Keratinocyte (primary cell): ENCODE data around the gene NHSL2. TPM values are rescaled to one million over a fixed set of nuclear protein-coding genes. Genes with fewer than 3 reads are reported as not detected.

Experiments
- DNase-seq: peaks from one replicate; pipeline ENCODE4 v3.0.0-alpha.2; 2011; ENCODE audit warnings: low read depth, missing footprints, low spot score
- FAIRE-seq: peaks from 2 replicates; lab custom pipeline; 2011; peaks lifted over from hg19 to GRCh38; lab: Jason Lieb, UNC
- H2AFZ ChIP-seq: 2 replicates; pipeline ENCODE4 v1.6.0; 2012; ENCODE audit warnings: low read length, control low read depth, inconsistent platforms; ENCODE audit not compliant: control insufficient read depth
- H3K27ac ChIP-seq: 2 replicates; pipeline ENCODE4 v1.5.1; 2011; ENCODE audit warnings: low read length; ENCODE audit not compliant: control insufficient read depth, insufficient read depth
- H3K27me3 ChIP-seq: 3 replicates; pipeline ENCODE4 v1.6.0; 2011; ENCODE audit warnings: low read length; ENCODE audit not compliant: control insufficient read depth, insufficient read depth; ENCODE audit errors: extremely low read depth
- H3K36me3 ChIP-seq, 2 experiments: 2 replicates in 1 of 2; 3 replicates in 1 of 2; pipeline ENCODE4 v1.5.1; 2011; ENCODE audit warnings: low read length in 2 of 2, mild to moderate bottlenecking in 1 of 2; ENCODE audit not compliant: control insufficient read depth in 2 of 2, insufficient read depth in 2 of 2; ENCODE audit errors: extremely low read depth in 1 of 2
- H3K4me1 ChIP-seq: 3 replicates; pipeline ENCODE4 v1.5.1; 2011; ENCODE audit warnings: low read length; ENCODE audit not compliant: control insufficient read depth, insufficient read depth; ENCODE audit errors: extremely low read depth
- H3K4me2 ChIP-seq: 3 replicates; pipeline ENCODE4 v1.6.0; 2011; ENCODE audit warnings: low read depth, low read length; ENCODE audit not compliant: control insufficient read depth, insufficient read depth; ENCODE audit errors: extremely low read depth
- H3K4me3 ChIP-seq, 3 experiments: fragments of 200-600 bp in 1 of 3; sonication (generic) in 1 of 3; 2 replicates in 2 of 3; 3 replicates in 1 of 3; pipeline ENCODE4 v1.5.1; 2011 to 2016; ENCODE audit warnings: low read length in 3 of 3, mild to moderate bottlenecking in 3 of 3, control low read depth in 2 of 3, inconsistent platforms in 1 of 3, low read depth in 1 of 3, mixed read lengths in 1 of 3, mixed run types in 1 of 3, moderate library complexity in 1 of 3; ENCODE audit not compliant: control insufficient read depth in 2 of 3, insufficient read depth in 2 of 3; ENCODE audit errors: extremely low read depth in 1 of 3
- H3K79me2 ChIP-seq: 2 replicates; pipeline ENCODE4 v1.6.0; 2012; ENCODE audit warnings: low read length; ENCODE audit not compliant: control insufficient read depth, insufficient read depth
- H3K9ac ChIP-seq: 3 replicates; pipeline ENCODE4 v1.6.0; 2011; ENCODE audit warnings: low read length; ENCODE audit not compliant: control insufficient read depth, insufficient read depth; ENCODE audit errors: extremely low read depth
- H3K9me1 ChIP-seq: 3 replicates; pipeline ENCODE4 v1.6.0; 2011; ENCODE audit warnings: low read length; ENCODE audit not compliant: control insufficient read depth, insufficient read depth; ENCODE audit errors: extremely low read depth
- H3K9me3 ChIP-seq: 2 replicates; pipeline ENCODE4 v1.5.1; 2012; ENCODE audit warnings: low read depth, low read length; ENCODE audit not compliant: control insufficient read depth
- H4K20me1 ChIP-seq: 3 replicates; pipeline ENCODE4 v1.6.0; 2011; ENCODE audit warnings: low read length; ENCODE audit not compliant: control insufficient read depth, insufficient read depth; ENCODE audit errors: extremely low read depth
- EZH2 ChIP-seq: IDR thresholded peaks from one replicate; pipeline ENCODE4 v1.6.1; 2012; ENCODE audit warnings: inconsistent platforms, mild to moderate bottlenecking, low read length, moderate library complexity
- dilution Hi-C: fragments of 300-500 bp; cut with MboI; formaldehyde crosslinking; loops from one replicate; pipeline ENCODE4 v1.7.0; 2020; ENCODE audit warnings: low sequenced_read_pairs; ENCODE audit not compliant: extremely low pct_ligation_motif_present
- polyA plus RNA-seq, 5 experiments: library from polyadenylated mRNA; depleted of rRNA in 3 of 5; stranded (reverse) in 3 of 5; stranded (forward) in 1 of 5; unstranded in 1 of 5; fragments of >200 nt; gene quantifications; 1 replicate in 1 of 5; 2 replicates in 3 of 5; 3 replicates in 1 of 5; pipeline versions ENCODE4 v1.2.1 to v1.2.3, GENCODE V29; 2011 to 2012; ENCODE audit warnings: missing spikeins in 2 of 5, low read depth in 1 of 5, low replicate concordance in 1 of 5
- TF ChIP-seq, protein P1 (sequence below), 3 experiments: IDR thresholded peaks in 1 of 3; conservative IDR thresholded peaks in 1 of 3; optimal IDR thresholded peaks in 1 of 3; 2 replicates in 2 of 3; 3 replicates in 1 of 3; pipeline versions ENCODE3 to v1.5.1; 2011; ENCODE audit warnings: low read length in 3 of 3, mild to moderate bottlenecking in 3 of 3, moderate library complexity in 2 of 3, control low read depth in 1 of 3, inconsistent platforms in 1 of 3; ENCODE audit not compliant: insufficient read depth in 2 of 3; ENCODE audit errors: extremely low read depth in 1 of 3

Gene NHSL2
- polyA plus RNA-seq, 1 donor (not counting 4 experiments of a cell fraction or from before 2014, with no cell fraction given): 0.04 TPM

DNA sequence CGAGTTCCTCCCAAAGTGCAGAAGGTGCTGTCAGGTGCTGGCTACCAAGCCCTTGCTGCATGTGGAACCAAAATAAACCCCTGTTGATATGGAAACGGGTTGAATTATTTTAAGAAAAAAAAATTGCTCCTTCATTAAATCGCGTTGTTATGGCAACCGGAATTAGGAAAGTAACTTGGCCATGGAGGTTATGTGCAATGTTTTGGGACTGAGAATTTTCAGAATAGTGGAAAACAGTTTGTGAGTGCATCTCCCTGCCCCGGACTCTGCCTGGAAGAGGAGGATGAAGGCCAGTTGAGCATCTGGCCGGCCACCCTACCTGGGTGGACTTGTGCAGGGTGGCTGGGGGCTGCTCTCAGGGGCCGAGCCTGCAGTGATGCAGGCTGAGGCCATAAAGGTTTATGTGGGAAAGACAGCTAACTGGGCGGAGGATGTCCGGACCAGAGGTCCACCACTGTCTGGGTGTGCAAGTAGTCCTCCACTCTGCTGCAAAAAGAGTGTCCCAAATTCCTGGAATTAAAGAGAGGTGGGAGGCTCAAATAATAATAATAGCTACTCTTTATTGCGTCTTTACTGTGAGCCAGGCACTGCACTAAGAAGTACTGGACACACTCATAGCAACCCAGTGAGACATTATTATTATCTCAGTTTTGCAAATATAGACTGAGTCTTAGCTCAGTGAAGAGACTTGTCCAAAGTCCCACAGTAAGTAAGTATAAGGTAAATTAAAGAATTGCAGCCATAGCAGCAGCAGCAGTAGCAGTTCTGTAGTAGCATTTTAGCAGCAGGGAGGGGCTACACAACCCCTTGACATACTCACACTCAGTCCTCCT, 200.4 kb downstream of the NHSL2 start:
- H3K27ac ChIP-seq: no peak overlapping the region
- no peaks in the 10 kb centered on the region for H3K79me2 ChIP-seq
- no peaks in the 10 kb centered on the region for H3K9me1 ChIP-seq
- DNase-seq: no peak
- H2AFZ ChIP-seq: no peak overlapping the region
- H3K4me3 ChIP-seq: no peak overlapping the region
- no peaks in the 10 kb centered on the region for H3K36me3 ChIP-seq
- H4K20me1 ChIP-seq: no peaks in the 10 kb centered on the region
- H3K4me2 ChIP-seq: no peak overlapping the region
- dilution Hi-C loops: no loop called here
- FAIRE-seq: no peak
- H3K9ac ChIP-seq: no peak overlapping the region
- H3K27me3 ChIP-seq: peaks cover 37% of the 10 kb centered on the region
- H3K4me1 ChIP-seq: no peaks in the 10 kb centered on the region
- no peaks in the 10 kb centered on the region for H3K9me3 ChIP-seq
- TF ChIP-seq, protein P1, sequence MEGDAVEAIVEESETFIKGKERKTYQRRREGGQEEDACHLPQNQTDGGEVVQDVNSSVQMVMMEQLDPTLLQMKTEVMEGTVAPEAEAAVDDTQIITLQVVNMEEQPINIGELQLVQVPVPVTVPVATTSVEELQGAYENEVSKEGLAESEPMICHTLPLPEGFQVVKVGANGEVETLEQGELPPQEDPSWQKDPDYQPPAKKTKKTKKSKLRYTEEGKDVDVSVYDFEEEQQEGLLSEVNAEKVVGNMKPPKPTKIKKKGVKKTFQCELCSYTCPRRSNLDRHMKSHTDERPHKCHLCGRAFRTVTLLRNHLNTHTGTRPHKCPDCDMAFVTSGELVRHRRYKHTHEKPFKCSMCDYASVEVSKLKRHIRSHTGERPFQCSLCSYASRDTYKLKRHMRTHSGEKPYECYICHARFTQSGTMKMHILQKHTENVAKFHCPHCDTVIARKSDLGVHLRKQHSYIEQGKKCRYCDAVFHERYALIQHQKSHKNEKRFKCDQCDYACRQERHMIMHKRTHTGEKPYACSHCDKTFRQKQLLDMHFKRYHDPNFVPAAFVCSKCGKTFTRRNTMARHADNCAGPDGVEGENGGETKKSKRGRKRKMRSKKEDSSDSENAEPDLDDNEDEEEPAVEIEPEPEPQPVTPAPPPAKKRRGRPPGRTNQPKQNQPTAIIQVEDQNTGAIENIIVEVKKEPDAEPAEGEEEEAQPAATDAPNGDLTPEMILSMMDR (optimal IDR thresholded peaks at IDR 0.05 in 1 of 3, IDR thresholded peaks at IDR 0.05 in 1 of 3, conservative IDR thresholded peaks at IDR 0.05 in 1 of 3; ENCODE audit: extremely low read depth in 1 of 3, insufficient read depth in 2 of 3, low read length in 3 of 3): no peak
- TF ChIP-seq EZH2: no peak

DNA sequence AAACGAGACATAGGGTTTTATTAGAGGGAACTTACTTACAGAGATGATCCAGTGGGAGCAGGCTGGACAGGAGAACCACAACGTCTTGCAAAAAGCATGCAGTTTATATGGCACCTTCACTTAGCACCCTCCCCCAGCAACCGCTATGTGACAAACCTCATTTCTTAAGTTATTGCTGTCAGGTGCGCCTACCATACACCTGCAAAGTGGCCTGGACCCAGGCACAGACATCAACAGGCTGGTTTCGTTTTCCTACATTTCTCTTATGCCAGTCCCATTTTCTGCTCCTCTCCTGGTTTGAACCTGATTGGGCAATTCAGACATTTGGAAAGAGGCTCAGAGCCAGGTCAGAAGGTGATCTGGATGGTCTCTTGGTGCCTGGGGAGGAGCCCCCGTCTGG, 202.8 kb downstream of the NHSL2 start:
- Histone ChIP-seq H4K20me1 (no peaks in the 10 kb centered on the region), H3K9ac (no peak overlapping the region), H3K79me2 (no peaks in the 10 kb centered on the region), H3K27ac (no peak overlapping the region), H3K9me3 (no peaks in the 10 kb centered on the region), H3K36me3 (no peaks in the 10 kb centered on the region), H3K4me1 (no peaks in the 10 kb centered on the region), H3K4me2 (no peak overlapping the region), H3K4me3 (no peak overlapping the region), H3K27me3 (peaks cover 35% of the 10 kb centered on the region), H3K9me1 (no peaks in the 10 kb centered on the region), H2AFZ (no peak overlapping the region)
- DNase-seq (no peak), FAIRE-seq (no peak)
- TF ChIP-seq, protein P1 (optimal IDR thresholded peaks at IDR 0.05 in 1 of 3, IDR thresholded peaks at IDR 0.05 in 1 of 3, conservative IDR thresholded peaks at IDR 0.05 in 1 of 3; ENCODE audit: extremely low read depth in 1 of 3, insufficient read depth in 2 of 3, low read length in 3 of 3): no peak
- TF ChIP-seq EZH2: no peak
- dilution Hi-C loops: no loop called here
